ENCODE results near the gene DHFR2. TPM values are rescaled to one million over a fixed set of nuclear protein-coding genes. Genes with fewer than 3 reads are reported as not detected.

DHFR2 gene
- total and polyA plus RNA-seq, 2 of the 4 experiments (the other 2 are of a cell fraction), result 1.1 to 2.3 TPM

- no CpG with 5 or more reads among the region's 2 CpGs for whole genome bisulfite sequencing, 2 experiments (ENCODE audit: extremely low coverage in 2 of 2, insufficient read length in 1 of 2)
- in situ Hi-C loops (cut with MboI; ENCODE audit: low sequenced_read_pairs), result no loop called here
These were observed 32.4 kb upstream of the DHFR2 start for GRCh38 chr3:94095111-94095510.

More at GRCh38 chr3:94095111-94095510, 32.4 kb upstream of the DHFR2 start:
- Histone ChIP-seq H2AK5ac (ENCODE audit: low read depth, low read length) (no peak overlapping the region), H3K14ac (replicated peaks; ENCODE audit: low read depth, low read length) (no peak overlapping the region), H4K91ac (ENCODE audit: insufficient read depth, low read depth, low read length) (no peak overlapping the region), H3K27ac (ENCODE audit: insufficient read depth, low read length) (no peak overlapping the region), H3K18ac (ENCODE audit: low read depth, low read length) (no peak overlapping the region), H3K4ac (ENCODE audit: low read depth, low read length) (no peak overlapping the region), H3K4me3 (ENCODE audit: insufficient read depth, low read depth, low read length) (no peak overlapping the region), H3K9me1 (ENCODE audit: insufficient read depth, low read length) (no peaks in the 10 kb centered on the region; the same call in 1 of the 2 replicates), H2BK15ac (ENCODE audit: low read depth, low read length) (no peak overlapping the region), H2BK20ac (ENCODE audit: low read depth, low read length) (no peak overlapping the region), H4K20me1 (ENCODE audit: insufficient read depth, low read length) (no peaks in the 10 kb centered on the region), H2AK9ac (replicated peaks; ENCODE audit: low read depth, low read length, poor library complexity) (no peak overlapping the region), H3K4me1 (ENCODE audit: control insufficient read depth, insufficient read depth, low read length) (no peaks in the 10 kb centered on the region), H4K5ac (ENCODE audit: low read depth, low read length) (no peak overlapping the region), H3K36me3 (ENCODE audit: control insufficient read depth, insufficient read depth, low read length) (peaks cover 13% of the 10 kb centered on the region), H3K27me3 (ENCODE audit: control insufficient read depth, insufficient read depth, low read length) (no peaks in the 10 kb centered on the region), H3K56ac (ENCODE audit: extremely low read depth, insufficient read depth, low read length) (no peak overlapping the region), H3K4me2 (ENCODE audit: low read depth, low read length) (no peak overlapping the region), H4K8ac (ENCODE audit: low read depth in 2 of 2, low read length in 2 of 2) (no peak overlapping the region), H2BK120ac (ENCODE audit: low read depth, low read length) (no peak overlapping the region), H3K23ac (ENCODE audit: low read depth, low read length) (no peak overlapping the region), H3K9ac (ENCODE audit: low read depth, low read length) (no peak overlapping the region), H2BK5ac (ENCODE audit: low read depth, low read length, poor library complexity, severe bottlenecking) (no peak overlapping the region), H3K79me1 (ENCODE audit: low read depth in 1 of 2, low read length in 2 of 2) (no peaks in the 10 kb centered on the region; a peak in 1 of 4 replicates), H2AFZ (replicated peaks; ENCODE audit: low read length, poor library complexity) (no peak overlapping the region), H3K9me3 (ENCODE audit: control insufficient read depth, insufficient read depth, low read length) (no peaks in the 10 kb centered on the region)
- CTCF ChIA-PET, result interaction anchor here (0.6 kb wide), 1 partner anchor 18 kb away, joined by 4 read pairs; no protein-coding TSS in a partner anchor
- POLR2A ChIA-PET (ENCODE audit: unreplicated experiment), result interaction anchor here (0.6 kb wide), 1 partner anchor 32 kb away, joined by 3 read pairs; the partner anchor contains the start of genes DHFR2 and NSUN3
- BruUV-seq (replicated peaks), result no TSS peak
- TF ChIP-seq CTCF (conservative IDR thresholded peaks at IDR 0.05; ENCODE audit: low read depth, low read length), result no peak
- TF ChIP-seq FOS (IDR thresholded peaks at IDR 0.05; ENCODE audit: low read depth, low read length), result no peak
- no peak for TF ChIP-seq POLR2A (IDR thresholded peaks at IDR 0.05; ENCODE audit: low read depth, low read length)
- no peak for TF ChIP-seq RFX5 (IDR thresholded peaks at IDR 0.05; ENCODE audit: low read depth, low read length)
- TF ChIP-seq RAD21 (IDR thresholded peaks at IDR 0.05; ENCODE audit: low read length), result no peak
- no peak for TF ChIP-seq NFE2L2 (IDR thresholded peaks at IDR 0.05; ENCODE audit: low read depth, low read length)
- no peak for TF ChIP-seq MAZ (IDR thresholded peaks at IDR 0.05; ENCODE audit: borderline replicate concordance, low read depth, low read length)
- TF ChIP-seq USF2 (IDR thresholded peaks at IDR 0.05; ENCODE audit: low read depth, low read length), result no peak
- no peak for TF ChIP-seq SMC3 (IDR thresholded peaks at IDR 0.05; ENCODE audit: low read depth, low read length)
- no peak for TF ChIP-seq BHLHE40 (IDR thresholded peaks at IDR 0.05; ENCODE audit: low read depth, low read length)
- dilution Hi-C loops (cut with HindIII; ENCODE audit: low sequenced_read_pairs, unreplicated experiment) (no loop called here), intact Hi-C loops (cut with micrococcal nuclease) (no loop called here)
- ATAC-seq (ENCODE audit: low read depth), result no peak
- DNase-seq, result no peak

All from IMR-90 (cell line).